ENCODE results near the gene XCR1. TPM values are rescaled to one million over a fixed set of nuclear protein-coding genes. Genes with fewer than 3 reads are reported as not detected.

The XCR1 gene
- total and polyA plus RNA-seq, 2 donors (not counting 1 experiment from before 2014, with no cell fraction given), result 0.01 TPM; not detected in 1

DNA sequence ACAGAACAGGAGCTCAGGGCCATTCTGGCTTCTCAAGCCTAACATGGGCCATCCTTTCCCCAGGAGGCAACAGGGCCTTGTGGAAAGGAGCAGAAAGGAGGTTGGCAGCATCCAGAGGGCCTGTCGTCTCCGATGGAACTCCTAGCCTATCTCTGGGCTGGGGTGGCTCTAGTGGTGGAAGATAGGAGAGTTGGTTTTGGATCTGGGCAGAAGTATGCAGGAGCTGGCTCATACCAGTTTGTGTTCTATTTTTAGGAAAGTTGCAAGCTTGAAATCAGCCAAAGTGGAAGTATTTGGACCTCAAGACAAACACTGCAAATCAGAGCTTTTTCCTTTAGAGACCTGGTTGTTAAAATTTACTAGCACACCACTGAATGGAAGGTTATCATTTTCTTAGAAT lies 35.4 kb upstream of the XCR1 start:
- no peak overlapping the region for H3K4me3 Mint-ChIP-seq
- no peak overlapping the region for H3K4me2 ChIP-seq (replicated peaks; ENCODE audit: low read depth, low read length, poor library complexity, severe bottlenecking)
- H3K4me1 Mint-ChIP-seq, result peaks cover 14% of the 10 kb centered on the region

DNA sequence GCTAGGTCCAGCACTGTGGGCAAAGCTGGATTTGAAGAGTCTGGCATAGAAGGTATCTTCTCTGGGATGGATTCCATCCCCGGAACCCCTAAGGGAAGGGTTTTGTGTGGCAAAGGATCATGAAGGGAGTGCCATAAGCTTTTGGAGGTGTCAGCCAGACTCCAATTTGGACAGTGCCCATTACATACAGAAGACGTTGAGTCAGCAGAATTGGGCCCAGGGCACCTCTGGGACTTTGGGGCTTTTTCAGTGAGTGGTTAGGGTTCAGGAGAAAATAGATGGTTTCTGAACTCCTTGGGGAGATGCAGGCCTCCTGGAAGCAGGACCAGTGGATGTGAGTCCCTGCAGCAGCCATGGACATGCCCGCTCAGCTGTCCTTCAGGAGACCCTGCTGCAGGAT lies 34.6 kb upstream of the XCR1 start:
- no peak overlapping the region for H2AFZ ChIP-seq (ENCODE audit: insufficient read depth, low read depth, low read length, poor library complexity, severe bottlenecking)
- no peak overlapping the region for H3K4me3 ChIP-seq (ENCODE audit: control extremely low read depth in 1 of 5, extremely low read depth in 1 of 5, insufficient read depth in 1 of 5, low read depth in 2 of 5, low read length in 4 of 5)
- no peak overlapping the region for H3K27ac ChIP-seq (ENCODE audit: low read length in 2 of 2)
- H3K9ac ChIP-seq (ENCODE audit: low read length), result no peak overlapping the region
- H3K27ac Mint-ChIP-seq, result no peak overlapping the region
- ATAC-seq (ENCODE audit: low read depth) (no peak), DNase-seq (no peak)
- intact Hi-C loops (cut with micrococcal nuclease), result no loop called here
- H3K4me1 Mint-ChIP-seq, result peaks cover 14% of the 10 kb centered on the region
- WGBS (ENCODE audit: insufficient coverage), result 90% methylated on average over 3 of the region's 3 CpGs
- no peaks in the 10 kb centered on the region for H4K20me1 ChIP-seq (ENCODE audit: control insufficient read depth, insufficient read depth, low read length, poor library complexity, severe bottlenecking)
- peaks cover 2% of the 10 kb centered on the region for H3K27me3 Mint-ChIP-seq
- TF ChIP-seq, protein P1, sequence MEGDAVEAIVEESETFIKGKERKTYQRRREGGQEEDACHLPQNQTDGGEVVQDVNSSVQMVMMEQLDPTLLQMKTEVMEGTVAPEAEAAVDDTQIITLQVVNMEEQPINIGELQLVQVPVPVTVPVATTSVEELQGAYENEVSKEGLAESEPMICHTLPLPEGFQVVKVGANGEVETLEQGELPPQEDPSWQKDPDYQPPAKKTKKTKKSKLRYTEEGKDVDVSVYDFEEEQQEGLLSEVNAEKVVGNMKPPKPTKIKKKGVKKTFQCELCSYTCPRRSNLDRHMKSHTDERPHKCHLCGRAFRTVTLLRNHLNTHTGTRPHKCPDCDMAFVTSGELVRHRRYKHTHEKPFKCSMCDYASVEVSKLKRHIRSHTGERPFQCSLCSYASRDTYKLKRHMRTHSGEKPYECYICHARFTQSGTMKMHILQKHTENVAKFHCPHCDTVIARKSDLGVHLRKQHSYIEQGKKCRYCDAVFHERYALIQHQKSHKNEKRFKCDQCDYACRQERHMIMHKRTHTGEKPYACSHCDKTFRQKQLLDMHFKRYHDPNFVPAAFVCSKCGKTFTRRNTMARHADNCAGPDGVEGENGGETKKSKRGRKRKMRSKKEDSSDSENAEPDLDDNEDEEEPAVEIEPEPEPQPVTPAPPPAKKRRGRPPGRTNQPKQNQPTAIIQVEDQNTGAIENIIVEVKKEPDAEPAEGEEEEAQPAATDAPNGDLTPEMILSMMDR (IDR thresholded peaks at IDR 0.05), result no peak
- no peak for TF ChIP-seq EZH2 (IDR thresholded peaks at IDR 0.05; ENCODE audit: borderline replicate concordance, insufficient read depth, low read depth, low read length, poor library complexity, severe bottlenecking)
- POLR2A ChIA-PET, result interaction anchor here (0.6 kb wide), 1 partner anchor 32 kb away, joined by 3 read pairs; no protein-coding TSS in a partner anchor
- CTCF ChIA-PET, result interaction anchor here (1.2 kb wide), 1 partner anchor 16 kb away, joined by 4 read pairs; no protein-coding TSS in a partner anchor
- H3K4me1 ChIP-seq (ENCODE audit: control insufficient read depth in 2 of 2, insufficient read depth in 2 of 2, low read length in 2 of 2), result peaks cover 22% of the 10 kb centered on the region in 2 donors
- peaks cover 0 to 3% (median 0%) of the 10 kb centered on the region in 3 donors for H3K9me3 ChIP-seq (ENCODE audit: control extremely low read depth in 1 of 3, control insufficient read depth in 2 of 3, insufficient read depth in 1 of 3, low read length in 2 of 3)
- H3K4me3 Mint-ChIP-seq, result no peak overlapping the region
- H3K27me3 ChIP-seq (replicated peaks in 1 of 4; ENCODE audit: control extremely low read depth in 1 of 4, control insufficient read depth in 3 of 4, insufficient read depth in 4 of 4, low read length in 3 of 4), result no peaks in the 10 kb centered on the region
- no peaks in the 10 kb centered on the region for H3K79me2 ChIP-seq (ENCODE audit: control insufficient read depth, insufficient read depth, low read length)
- no peaks in the 10 kb centered on the region for H3K36me3 ChIP-seq (replicated peaks in 1 of 2; ENCODE audit: control extremely low read depth in 1 of 2, control insufficient read depth in 1 of 2, extremely low read depth in 1 of 2, insufficient read depth in 2 of 2, low read length in 1 of 2)
- H3K4me2 ChIP-seq (replicated peaks; ENCODE audit: low read depth, low read length, poor library complexity, severe bottlenecking), result no peak overlapping the region
- no peaks in the 10 kb centered on the region for H3K9me3 Mint-ChIP-seq (ENCODE audit: insufficient read depth)

More for the DNA sequence above, 35.4 kb upstream of the XCR1 start:
- no peak overlapping the region for H2AFZ ChIP-seq (ENCODE audit: insufficient read depth, low read depth, low read length, poor library complexity, severe bottlenecking)
- no peak overlapping the region for H3K4me3 ChIP-seq (ENCODE audit: control extremely low read depth in 1 of 5, extremely low read depth in 1 of 5, insufficient read depth in 1 of 5, low read depth in 2 of 5, low read length in 4 of 5)
- no peaks in the 10 kb centered on the region for H4K20me1 ChIP-seq (ENCODE audit: control insufficient read depth, insufficient read depth, low read length, poor library complexity, severe bottlenecking)
- POLR2A ChIA-PET, result interaction anchor here (0.6 kb wide), 1 partner anchor 33 kb away, joined by 3 read pairs; no protein-coding TSS in a partner anchor
- H3K36me3 ChIP-seq (replicated peaks in 1 of 2; ENCODE audit: control extremely low read depth in 1 of 2, control insufficient read depth in 1 of 2, extremely low read depth in 1 of 2, insufficient read depth in 2 of 2, low read length in 1 of 2), result no peaks in the 10 kb centered on the region
- H3K27ac ChIP-seq (ENCODE audit: low read length in 2 of 2), result no peak overlapping the region
- H3K9ac ChIP-seq (ENCODE audit: low read length), result no peak overlapping the region
- no peak for TF ChIP-seq EZH2 (IDR thresholded peaks at IDR 0.05; ENCODE audit: borderline replicate concordance, insufficient read depth, low read depth, low read length, poor library complexity, severe bottlenecking)
- TF ChIP-seq, protein P1 (IDR thresholded peaks at IDR 0.05), result no peak
- Mint-ChIP-seq H3K9me3 (ENCODE audit: insufficient read depth) (no peaks in the 10 kb centered on the region), H3K27ac (no peak overlapping the region), H3K27me3 (peaks cover 2% of the 10 kb centered on the region)
- H3K79me2 ChIP-seq (ENCODE audit: control insufficient read depth, insufficient read depth, low read length), result no peaks in the 10 kb centered on the region
- no peaks in the 10 kb centered on the region for H3K27me3 ChIP-seq (replicated peaks in 1 of 4; ENCODE audit: control extremely low read depth in 1 of 4, control insufficient read depth in 3 of 4, insufficient read depth in 4 of 4, low read length in 3 of 4)
- intact Hi-C loops (cut with micrococcal nuclease), result no loop called here
- CTCF ChIA-PET, result interaction anchor here (1.2 kb wide), 1 partner anchor 15 kb away, joined by 4 read pairs; no protein-coding TSS in a partner anchor
- DNase-seq, result no peak
- peaks cover 22% of the 10 kb centered on the region in 2 donors for H3K4me1 ChIP-seq (ENCODE audit: control insufficient read depth in 2 of 2, insufficient read depth in 2 of 2, low read length in 2 of 2)
- no CpG with 5 or more reads among the region's 2 CpGs for WGBS (ENCODE audit: insufficient coverage)
- no peak for ATAC-seq (ENCODE audit: low read depth)
- H3K9me3 ChIP-seq (ENCODE audit: control extremely low read depth in 1 of 3, control insufficient read depth in 2 of 3, insufficient read depth in 1 of 3, low read length in 2 of 3), result peaks cover 0 to 3% (median 0%) of the 10 kb centered on the region in 3 donors

Data from B cell (primary cell).